H7 (cell line): Measurements from ENCODE around the gene GALM. TPM values are rescaled to one million over a fixed set of nuclear protein-coding genes. Genes with fewer than 3 reads are reported as not detected.
"Not testable (repeated sequence)": the region's sequence is repeated elsewhere in the genome, so short reads cannot be mapped to it uniquely, and the experiment has no call there.

Experiments used
- DNase-seq: peaks from one replicate; pipeline ENCODE4 v3.0.0; 2012
- H3K27me3 ChIP-seq: 2 replicates; pipeline ENCODE4 v1.6.0; 2011; ENCODE audit warnings: mild to moderate bottlenecking, low read length; ENCODE audit not compliant: control insufficient read depth, insufficient read depth
- H3K36me3 ChIP-seq: replicated peaks from 2 replicates; pipeline ENCODE4 v1.5.1; 2011; ENCODE audit warnings: low read length; ENCODE audit not compliant: control insufficient read depth, insufficient read depth
- H3K4me3 ChIP-seq: 2 replicates; pipeline ENCODE4 v1.5.1; 2011; ENCODE audit warnings: low read depth, mild to moderate bottlenecking, control low read depth, low read length, moderate library complexity; ENCODE audit not compliant: insufficient read depth
- total RNA-seq: library from RNA; depleted of rRNA; stranded (reverse); fragments of >200 nt; shearing (Covaris generic); gene quantifications from 2 replicates; pipeline ENCODE4 v1.2.3, GENCODE V29; 2014

Gene GALM
- total RNA-seq, 1 experiment from 2014 or later, result 25.9 TPM

- H3K27me3 ChIP-seq, result no peaks in the 10 kb centered on the region
- no peaks in the 10 kb centered on the region for H3K36me3 ChIP-seq
- no peak for DNase-seq
- H3K4me3 ChIP-seq, result no peak overlapping the region
These were observed 56.6 kb downstream of the GALM start for GRCh38 chr2:38722271-38723061.

- DNase-seq, result no peak
- no peaks in the 10 kb centered on the region for H3K36me3 ChIP-seq
- H3K4me3 ChIP-seq, result no peak overlapping the region
- no peaks in the 10 kb centered on the region for H3K27me3 ChIP-seq
These were observed 57.3 kb downstream of the GALM start for GRCh38 chr2:38723173-38723572.

GRCh38 chr2:38727661-38728060 lies 61.7 kb downstream of the GALM start:
- no peak overlapping the region for H3K4me3 ChIP-seq
- DNase-seq, result no peak
- H3K36me3 ChIP-seq, result peaks cover 2% of the 10 kb centered on the region; the same call in 1 of the 2 replicates
- H3K27me3 ChIP-seq, result no peaks in the 10 kb centered on the region

DNA sequence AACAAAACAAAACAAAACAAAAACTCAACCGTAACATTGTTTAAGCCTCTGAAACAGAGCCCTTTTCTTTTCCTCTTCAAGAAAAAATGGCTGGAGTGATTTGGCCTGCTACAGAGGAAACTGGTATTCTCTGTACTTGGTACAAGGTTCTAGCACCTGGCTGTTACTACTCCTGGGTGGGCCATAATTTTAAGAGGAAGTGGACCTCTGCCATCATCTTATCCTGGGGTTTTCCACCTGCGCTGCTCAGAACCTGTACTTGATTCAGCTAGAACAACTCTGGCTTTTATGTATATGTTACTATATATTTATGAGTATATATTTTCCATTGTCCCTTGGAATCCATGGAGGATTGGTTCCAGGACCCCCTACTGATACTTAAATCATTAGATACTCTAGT lies 62.8 kb downstream of the GALM start:
- Histone ChIP-seq H3K4me3 (no peak overlapping the region), H3K36me3 (peaks cover 2% of the 10 kb centered on the region; the same call in 1 of the 2 replicates), H3K27me3 (no peaks in the 10 kb centered on the region)
- no peak for DNase-seq

DNA sequence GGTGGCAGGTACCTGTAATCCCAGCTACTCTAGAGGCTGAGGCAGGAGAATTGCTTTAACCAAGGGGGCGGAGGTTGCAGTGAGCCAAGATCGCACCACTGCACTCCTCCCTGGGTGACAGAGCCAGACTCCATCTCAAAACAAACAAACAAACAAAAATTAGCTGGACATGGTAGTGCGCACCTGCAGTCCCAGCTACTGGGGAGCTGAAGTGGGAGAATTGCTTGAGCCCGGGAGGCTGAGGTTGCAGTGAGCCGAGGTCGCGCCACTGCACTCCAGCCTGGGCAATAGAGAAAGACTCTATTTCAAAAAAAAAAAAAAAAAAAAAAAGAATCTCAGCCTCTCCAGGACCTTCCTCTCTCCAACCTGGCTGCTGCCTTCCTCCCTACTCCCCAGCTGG lies 65.2 kb downstream of the GALM start:
- H3K36me3 ChIP-seq, result peaks cover 2% of the 10 kb centered on the region; the same call in 1 of the 2 replicates
- DNase-seq, result no peak
- H3K4me3 ChIP-seq, result no peak overlapping the region
- H3K27me3 ChIP-seq, result no peaks in the 10 kb centered on the region

DNA sequence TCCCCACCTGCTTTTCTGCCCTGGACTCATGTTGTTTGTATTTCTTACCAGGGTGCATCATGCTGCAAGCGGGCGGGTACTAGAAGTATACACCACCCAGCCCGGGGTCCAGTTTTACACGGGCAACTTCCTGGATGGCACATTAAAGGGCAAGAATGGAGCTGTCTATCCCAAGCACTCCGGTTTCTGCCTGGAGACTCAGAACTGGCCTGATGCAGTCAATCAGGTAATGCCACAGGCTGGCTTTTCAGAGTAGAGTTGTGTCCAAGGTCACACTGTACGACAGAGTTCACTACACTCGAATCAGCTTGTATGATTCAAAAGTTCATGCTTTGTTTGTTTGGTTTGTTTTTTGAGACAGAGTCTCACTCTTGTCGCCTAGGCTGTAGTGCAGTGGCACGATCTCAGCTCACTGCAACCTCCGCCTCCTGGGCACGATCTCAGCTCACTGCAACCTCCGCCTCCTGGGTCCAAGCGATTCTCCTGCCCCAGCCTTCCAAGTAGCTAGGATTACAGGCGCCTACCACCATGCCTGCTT lies 65.8 kb downstream of the GALM start:
- DNase-seq, result no peak
- Histone ChIP-seq H3K36me3 (peaks cover 2% of the 10 kb centered on the region; the same call in 1 of the 2 replicates), H3K27me3 (no peaks in the 10 kb centered on the region), H3K4me3 (no peak overlapping the region)

DNA sequence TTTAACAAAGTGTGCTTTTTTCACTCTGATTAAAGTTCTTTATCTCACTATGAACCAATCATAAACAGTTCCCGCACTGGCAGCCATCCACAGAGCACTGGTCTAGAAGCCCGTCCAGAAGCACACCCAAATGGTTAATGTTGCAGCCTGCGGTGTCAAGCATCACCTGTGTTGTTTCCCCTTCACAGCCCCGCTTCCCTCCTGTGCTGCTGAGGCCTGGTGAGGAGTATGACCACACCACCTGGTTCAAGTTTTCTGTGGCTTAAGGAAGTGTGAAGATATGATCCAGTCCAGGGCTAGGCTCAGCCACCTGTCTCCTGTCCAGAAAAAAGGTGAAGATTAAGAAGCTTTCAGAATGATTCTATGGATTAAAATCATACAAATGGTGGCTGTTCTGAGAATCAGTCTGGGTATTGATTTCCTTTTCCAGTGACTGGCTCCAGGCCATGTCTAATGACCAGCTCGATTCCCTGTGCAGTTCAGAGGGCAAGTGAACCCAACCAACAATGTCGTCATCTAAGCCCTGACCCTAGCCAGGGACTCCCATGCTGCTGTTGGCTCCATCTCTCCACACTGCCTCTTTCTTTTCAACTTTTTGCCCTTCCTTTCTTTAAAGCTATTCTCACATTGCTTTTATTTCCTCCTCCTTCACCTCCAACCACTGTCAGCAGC lies 67.5 kb downstream of the GALM start:
- Histone ChIP-seq H3K27me3 (no peaks in the 10 kb centered on the region), H3K36me3 (peaks cover 3% of the 10 kb centered on the region), H3K4me3 (no peak overlapping the region)
- no peak for DNase-seq

GRCh38 chr2:38734299-38735058 lies 68.6 kb downstream of the GALM start:
- Histone ChIP-seq H3K36me3 (peaks cover 3% of the 10 kb centered on the region), H3K4me3 (no peak overlapping the region)
- DNase-seq, result no peak

GRCh38 chr2:38735999-38736320 lies 70.0 kb downstream of the GALM start:
- Histone ChIP-seq H3K36me3 (peaks cover 3% of the 10 kb centered on the region), H3K4me3 (no peak overlapping the region), H3K27me3 (no peaks in the 10 kb centered on the region)
- DNase-seq, result no peak

More at GRCh38 chr2:38734299-38735058, 68.6 kb downstream of the GALM start:
- H3K27me3 ChIP-seq, result no peaks in the 10 kb centered on the region

- H3K27me3 ChIP-seq, H3K4me3 ChIP-seq, H3K36me3 ChIP-seq, DNase-seq: not testable (repeated sequence)
These were observed 71.2 kb downstream of the GALM start for GRCh38 chr2:38737000-38737698.

GRCh38 chr2:38737925-38738324 lies 72.0 kb downstream of the GALM start:
- Histone ChIP-seq H3K36me3 (peaks cover 1% of the 10 kb centered on the region), H3K27me3 (no peaks in the 10 kb centered on the region), H3K4me3 (no peak overlapping the region)
- no peak for DNase-seq

DNA sequence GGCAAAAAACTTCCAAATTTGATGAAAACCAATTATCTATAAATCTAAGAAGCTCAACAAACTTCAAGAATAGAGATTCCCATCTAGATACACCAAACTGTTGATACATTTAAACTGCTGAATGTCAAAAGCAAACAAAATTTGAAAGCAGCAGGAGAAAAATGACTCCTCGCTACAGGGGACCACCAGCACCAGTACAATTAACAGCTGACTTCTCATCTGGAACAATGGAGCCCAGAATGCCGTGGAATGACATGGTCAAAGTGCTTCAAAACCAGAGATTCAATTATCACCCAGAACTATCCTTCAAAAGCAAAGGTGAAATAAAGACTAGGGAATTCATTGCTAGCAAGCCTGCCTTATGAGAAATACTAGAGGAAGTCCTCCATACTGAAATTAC lies 73.6 kb downstream of the GALM start:
- Histone ChIP-seq H3K36me3 (peaks cover 6% of the 10 kb centered on the region), H3K4me3 (no peak overlapping the region), H3K27me3 (no peaks in the 10 kb centered on the region)
- DNase-seq, result no peak

GRCh38 chr2:38740851-38741731 lies 75.2 kb downstream of the GALM start:
- peaks cover 17% of the 10 kb centered on the region for H3K36me3 ChIP-seq
- no peak for DNase-seq

More at GRCh38 chr2:38740851-38741731, 75.2 kb downstream of the GALM start:
- no peak overlapping the region for H3K4me3 ChIP-seq
- no peaks in the 10 kb centered on the region for H3K27me3 ChIP-seq
